GM18870 (cell line): ENCODE results near the gene LRP5.

Source experiments
- ATAC-seq: cut with Tn5 transposase; IDR thresholded peaks from one replicate; pipeline ENCODE4 v1.9.1; 2021; ENCODE audit warnings: moderate library complexity; ENCODE audit not compliant: unreplicated experiment

Gene LRP5

DNA sequence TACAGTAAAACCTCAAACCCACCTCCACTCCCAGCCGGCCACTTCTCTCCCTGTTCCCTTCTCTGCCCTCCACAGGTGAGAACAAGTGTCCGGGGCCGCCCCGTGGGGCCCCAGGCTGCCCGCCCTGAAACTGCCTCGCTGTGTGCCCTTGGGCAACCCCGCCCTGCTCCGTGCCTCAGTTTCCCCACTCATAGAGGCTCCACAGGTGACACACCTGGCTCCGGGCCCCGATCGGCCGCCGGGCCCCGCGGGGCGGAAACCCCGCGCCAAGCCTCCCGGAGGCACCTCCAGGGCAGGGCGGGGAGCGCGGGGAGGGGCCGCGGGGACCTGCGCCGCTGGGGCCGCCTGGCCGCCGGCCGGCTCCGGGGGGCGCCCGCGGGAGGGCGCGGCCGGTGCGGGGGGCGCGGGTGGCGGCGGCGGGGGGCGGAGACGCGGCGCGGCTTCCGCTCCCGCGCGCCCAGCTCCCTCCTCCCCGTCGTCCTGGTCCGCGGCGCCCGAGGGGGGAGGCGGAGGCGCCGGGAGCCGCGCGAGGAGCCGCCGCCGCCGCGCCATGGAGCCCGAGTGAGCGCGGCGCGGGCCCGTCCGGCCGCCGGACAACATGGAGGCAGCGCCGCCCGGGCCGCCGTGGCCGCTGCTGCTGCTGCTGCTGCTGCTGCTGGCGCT, at the start of gene LRP5:
LRP5 (plus strand) TSS at position 475 of the 663 bp plus-strand sequence; CDS start at position 599, 124 bp downstream.
- no peak for ATAC-seq

DNA sequence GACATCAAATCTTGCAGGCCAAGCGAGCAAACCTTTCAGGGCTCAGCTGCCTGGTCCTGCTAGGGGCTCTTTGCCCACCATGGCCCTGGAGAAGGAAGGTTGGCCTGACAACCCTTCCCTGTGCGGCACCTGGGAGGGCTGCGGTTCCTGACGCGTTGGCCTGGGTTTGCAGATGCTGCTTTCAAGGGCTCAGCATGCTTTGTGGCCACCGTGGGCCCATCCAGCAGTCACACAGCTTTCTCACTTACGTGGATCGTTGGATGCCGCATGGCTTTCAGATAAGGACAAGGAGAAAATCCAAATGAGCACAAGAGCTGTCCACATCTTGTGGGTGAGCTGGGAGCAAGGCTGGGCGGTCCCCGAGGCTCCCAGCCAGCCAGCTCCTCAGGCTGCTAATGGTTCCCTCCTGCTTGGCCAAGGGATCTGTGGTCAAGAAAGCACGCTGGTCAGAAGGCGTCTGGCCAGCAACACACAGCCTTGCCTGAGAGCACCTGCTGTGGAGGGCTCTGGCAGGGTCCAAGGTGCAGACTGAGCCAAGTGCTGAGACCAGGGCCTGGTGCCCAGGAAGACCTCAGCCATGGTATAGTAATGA, 48.9 kb upstream of the LRP5 start:
- no peak for ATAC-seq

DNA sequence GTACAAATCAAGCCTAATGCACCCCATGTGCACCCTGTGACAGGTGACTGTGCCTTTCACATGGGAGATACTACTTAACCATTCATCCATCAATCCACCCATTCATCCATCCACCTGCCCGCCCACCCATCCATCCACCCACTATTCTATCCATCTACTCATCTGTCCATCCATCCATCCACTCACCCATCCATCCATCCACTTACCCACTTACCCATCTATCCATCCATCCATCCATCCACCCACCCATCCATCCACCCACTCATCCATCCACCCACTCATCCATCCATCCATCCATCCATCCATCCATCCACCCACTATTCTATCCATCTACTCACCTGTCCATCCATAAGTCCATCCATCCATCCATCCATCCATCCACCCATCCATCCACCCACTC, 48.1 kb upstream of the LRP5 start:
- no peak for ATAC-seq

DNA sequence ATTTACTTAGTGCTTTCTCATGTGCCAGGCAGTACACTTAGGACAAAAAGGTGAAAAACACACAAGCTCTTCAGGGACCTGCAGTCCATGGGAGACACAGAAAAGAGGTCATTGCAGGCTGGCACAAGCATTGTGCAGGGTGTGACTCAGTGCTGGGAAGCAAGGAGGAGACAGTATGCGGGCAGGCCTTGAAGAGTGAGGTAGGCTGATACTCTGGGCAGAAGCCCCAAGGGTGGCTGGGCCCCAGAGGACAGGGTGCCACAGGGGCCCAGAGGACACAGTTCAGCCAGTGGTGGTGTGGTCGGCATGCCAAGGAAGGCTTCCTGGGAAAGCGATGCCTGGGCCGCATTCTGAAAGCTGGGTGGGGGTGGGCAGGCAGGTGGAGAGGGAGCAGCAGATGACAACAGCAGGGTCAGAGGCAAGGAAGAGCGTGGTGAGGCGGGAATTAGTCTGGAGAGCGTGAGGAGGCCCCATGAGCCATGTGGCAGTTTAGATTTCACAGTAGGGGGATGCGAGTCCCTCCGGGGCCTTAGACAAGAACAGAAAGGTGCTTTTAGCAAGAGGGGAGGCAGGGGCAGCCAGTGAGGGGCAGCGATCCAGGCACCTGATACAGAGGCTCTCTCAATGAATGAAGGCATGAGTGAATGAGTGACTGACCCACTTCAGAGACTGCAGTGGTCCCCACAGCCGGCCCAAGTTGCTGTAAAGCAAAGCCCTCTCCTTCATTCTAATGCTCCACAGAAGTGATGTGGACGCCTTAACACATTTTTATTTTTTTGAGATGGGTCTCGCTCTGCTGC, 47.5 kb upstream of the LRP5 start:
- ATAC-seq, result no peak

DNA sequence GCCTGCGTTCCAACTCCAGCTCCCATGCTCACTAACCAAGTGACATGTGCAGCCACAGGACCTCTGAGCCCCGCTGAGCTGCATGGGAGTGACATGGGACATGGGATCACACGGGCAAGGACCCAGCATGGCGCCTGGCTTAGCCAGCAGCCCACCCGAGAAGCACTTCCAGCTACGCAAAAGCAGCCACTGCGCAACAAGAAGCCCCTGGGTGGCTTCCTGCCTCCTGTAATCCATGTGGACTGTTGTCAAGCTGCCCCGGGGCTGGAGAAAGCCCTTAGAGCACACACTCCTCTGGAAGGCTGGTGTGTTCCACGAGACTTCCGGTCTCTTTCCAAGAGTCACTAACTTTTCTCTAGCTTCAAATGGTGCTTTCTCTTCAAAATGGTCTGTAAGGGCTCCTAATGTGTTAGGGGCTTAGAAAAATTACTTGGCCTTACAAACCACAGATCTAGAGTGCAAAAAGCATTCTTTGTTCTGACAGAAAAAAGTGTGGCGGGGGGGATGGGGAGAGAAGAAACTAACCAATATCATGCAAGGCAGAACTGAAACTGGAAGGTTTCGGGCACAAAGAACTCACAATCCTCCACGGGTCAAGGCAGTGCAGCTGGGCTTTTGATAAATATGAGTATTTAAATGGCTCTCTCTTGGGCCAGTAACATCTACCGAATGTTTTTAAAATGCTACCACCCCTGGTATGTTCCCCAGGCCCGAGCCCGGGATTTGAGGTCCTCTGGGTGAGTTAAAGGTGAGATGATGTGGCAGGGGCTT, 46.1 kb upstream of the LRP5 start:
- ATAC-seq, result no peak

DNA sequence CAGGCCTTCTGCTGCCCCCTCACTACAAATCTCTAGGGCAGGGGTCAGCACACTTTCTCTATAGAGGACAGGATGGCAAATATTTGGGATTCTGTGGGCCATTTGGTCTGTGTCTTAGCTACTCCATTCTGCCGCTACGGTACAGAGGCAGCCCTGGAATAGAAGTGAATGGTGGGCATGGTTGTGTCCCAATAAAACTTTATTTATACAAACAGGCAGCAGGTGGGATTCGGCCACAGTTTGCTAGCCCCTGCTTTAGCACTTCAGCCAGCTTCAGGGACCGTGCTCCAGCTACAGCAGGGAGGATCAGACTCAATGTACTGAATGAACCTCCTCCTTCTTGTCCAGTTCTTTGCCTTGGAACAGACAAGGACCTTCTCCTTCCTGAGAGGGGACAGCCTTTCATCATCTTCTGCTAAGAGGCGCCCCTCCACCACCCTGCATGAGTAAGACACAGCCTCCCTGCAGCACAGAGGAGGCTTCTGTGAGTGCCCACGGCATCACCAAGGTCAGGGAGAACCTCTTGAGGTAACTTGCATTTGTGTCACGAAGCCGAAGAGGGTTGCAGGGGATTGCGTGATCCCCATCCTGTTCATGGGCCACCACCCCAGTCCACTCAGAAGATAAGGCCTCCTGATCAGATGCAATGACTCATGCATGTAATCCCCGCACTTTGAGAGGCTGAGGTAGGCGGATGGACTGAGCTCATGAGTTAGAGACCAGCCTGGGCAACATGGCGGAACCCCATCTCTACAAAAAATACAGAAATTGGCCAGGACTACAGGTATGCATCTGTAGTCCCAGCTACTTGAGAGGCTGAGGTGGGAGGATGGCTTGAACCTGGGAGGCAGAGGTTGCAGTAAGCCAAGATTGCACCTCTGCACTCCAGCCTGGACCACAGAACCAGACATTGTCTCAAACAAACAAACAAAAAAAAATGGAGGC, 45.2 kb upstream of the LRP5 start:
- ATAC-seq, result no peak

DNA sequence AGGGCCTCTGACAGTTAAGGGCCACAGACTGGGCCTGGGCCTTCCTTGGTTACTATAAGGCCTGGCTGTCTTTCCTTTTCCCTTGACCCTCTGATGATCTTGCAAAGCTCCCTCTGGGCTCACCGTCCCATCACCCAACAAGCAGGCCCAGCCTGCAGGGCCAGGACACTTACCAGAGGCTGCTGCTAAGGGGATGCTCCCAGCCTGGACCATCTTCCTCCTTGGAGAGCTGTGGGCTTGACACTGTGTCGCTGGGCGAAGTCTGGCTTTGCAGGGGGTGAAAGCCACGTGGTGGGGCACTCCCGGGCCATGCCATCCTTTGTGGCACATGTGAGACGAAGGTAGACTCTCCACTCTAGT, 44.5 kb upstream of the LRP5 start:
- no peak for ATAC-seq

DNA sequence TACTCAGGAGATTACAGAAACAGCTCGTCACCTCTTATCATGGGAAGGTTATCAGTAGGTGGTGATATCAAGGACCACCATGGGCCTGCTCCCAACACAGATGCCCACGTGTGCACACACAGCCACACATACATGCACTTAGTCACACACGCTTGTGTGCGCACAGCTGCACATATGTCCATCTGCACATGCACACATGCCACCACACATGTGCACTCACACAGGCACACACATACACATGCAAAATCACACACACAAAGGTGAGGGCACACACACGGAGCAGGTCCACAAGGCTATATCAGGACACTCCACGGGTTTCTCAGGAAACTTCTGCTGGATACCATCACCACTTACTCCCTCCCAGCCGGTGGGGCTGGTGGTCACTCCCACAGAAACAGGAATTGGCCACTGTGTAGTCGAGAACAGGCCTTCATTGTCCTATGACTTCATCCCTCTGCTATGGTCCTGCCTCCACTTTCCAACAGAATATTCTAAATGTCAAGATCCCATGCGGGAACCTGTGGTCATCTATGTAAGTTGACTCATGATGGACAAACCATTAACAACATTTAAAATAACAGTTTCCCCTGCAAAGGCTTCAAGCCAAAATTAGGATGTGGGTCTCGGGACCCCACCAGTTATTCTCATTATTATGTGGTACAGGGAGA, 42.8 kb upstream of the LRP5 start:
- ATAC-seq, result no peak

DNA sequence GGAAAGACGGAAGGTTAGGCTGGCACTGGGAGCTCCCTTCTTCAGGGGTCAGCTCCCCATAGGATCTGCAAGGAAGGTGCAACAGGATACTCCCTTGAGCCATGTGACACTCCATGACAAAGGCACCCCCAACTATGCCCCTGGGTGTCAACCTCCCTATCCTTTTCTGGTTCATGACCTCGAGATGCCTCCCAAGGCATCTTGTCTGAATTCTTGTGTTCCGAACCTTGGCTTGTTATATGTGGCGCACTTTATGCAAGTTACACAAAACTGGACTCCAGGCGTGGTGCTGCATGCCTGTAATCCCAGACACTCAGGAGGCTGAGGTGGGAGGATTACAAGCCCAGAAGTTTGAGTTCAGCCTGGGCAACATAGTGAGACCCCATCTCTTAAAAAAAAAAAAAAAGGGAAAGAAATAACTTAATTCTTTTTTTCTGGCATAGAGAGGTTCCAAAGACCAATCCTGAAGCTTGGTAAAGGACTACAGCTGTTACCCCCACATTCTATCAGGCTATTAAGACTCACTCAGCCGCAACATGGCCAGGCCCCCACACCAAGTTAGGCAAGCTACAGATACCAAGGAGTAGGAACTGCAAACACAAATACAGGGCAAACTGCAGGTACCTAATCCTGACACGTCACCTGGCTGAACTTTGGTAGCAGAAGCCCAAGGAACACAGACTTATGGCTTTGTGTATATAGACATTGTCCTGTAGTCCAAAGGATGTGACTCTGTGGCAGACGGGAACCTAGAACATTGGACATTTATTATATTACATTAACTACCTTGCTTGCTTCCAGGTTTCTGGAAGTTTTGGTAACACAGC, 42.0 kb upstream of the LRP5 start:
- no peak for ATAC-seq

DNA sequence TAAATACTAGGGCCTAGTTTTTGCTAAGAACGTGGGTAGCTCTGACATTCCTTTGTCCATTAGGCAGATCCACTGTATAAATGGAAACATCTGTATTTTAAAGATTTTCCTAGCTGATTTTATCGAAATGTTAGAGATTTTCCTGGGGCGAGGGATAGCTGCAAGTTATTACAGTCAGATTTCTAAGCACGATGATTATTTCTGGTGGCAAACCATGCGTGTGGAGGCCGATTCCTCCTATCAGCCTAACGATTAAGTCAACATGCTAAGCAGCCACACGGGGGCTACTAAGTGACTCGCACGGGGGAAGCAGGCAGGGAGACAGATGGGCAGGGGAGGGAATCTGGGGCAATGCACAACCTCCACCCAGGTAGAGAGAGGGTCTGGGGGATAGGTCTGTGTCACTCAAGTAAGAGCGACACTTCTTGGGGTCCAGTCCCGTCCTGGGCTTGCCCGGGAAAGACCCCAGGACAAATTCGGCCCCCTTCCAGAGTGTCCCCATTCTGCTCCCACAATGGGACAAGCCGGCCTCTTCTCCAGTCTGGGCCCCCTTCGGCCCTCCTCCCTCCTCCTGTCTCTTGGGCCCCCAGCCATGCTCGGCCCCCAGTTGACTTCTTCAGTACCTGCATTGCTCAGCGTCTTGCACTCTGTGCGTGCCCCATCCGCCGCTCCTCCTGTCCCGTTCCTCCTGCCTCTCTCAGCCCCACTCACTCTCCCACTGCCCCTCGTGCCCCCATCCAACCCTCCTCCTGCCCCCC, 41.2 kb upstream of the LRP5 start:
- no peak for ATAC-seq

DNA sequence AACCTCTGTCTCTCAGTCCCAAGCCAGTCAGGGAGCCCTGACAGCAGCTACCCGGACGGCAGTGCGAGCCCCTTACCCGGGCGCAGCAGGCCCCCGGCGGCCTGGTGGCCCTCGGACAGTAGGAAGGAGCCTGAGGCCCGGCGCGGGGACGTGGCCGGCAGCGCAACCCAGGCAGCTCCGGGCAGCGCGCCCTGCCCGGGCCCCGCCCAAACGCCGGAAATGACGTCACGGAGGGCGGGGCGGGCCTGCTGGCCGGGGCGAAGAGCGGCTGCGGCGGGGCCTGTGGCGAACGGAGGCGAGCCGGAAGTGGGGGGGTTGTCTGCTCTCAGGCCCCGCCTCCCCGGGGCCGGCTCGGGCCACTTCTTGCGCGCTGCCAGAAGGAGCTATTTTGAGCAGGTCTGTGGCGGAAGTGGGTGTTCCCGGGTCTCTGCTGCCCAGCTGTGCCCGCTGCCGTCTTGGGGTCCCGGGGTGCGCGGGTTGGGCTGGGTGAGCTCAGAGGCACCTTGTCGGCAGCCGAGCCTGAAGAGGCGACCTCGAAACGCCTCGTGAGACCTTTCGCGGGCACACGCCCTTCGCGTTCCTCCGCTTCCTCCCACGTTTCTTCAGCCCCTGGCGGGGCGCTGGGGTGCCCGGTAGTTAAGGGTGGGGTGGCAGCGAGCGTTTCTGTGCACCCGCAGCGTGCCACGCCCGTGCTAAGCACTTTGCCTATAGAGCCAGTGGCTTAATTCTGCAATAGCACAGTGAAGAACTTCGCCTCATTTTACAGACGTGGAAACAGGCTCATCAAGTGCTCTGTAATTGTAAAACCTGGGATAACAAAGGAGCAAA, 40.4 kb upstream of the LRP5 start, which contains the start of gene C11orf24:
C11orf24 (minus strand) TSS at position 193 of the 828 bp plus-strand sequence. CDS start 8,206 bp downstream, outside the sequence.
- peak; percentile 55 for ATAC-seq

DNA sequence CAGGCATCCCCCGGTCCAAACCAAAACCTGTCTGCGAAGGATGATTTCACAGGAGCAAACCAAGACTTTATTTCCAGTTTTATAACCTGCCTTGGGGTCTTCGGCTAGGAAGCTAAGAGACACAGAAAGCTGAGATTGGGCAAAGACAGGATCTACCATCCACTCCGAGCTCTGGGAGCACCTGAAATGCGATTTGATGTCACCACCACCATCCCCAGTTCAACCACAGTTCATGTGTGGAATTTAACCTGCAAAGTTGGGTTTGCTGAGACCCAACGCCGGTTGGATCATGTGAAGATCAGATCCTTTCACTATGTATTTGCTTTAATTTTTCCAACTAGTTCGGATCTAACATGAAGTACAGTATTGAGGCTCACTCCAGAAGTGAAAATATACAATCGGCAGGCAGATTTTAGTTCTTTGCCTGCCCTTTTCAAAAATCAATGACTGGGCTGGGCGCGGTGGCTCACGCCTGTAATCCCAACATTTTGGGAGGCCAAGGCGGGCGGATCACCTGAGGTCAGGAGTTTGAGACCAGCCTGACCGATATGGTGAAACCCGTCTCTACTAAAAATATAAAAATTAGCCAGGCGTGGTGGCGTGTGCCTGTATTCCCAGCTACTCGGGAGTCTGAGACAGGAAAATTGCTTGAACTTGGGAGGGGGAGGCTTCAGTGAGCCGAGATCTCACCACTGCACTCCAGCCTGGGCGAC, 39.2 kb upstream of the LRP5 start:
- ATAC-seq, result no peak

DNA sequence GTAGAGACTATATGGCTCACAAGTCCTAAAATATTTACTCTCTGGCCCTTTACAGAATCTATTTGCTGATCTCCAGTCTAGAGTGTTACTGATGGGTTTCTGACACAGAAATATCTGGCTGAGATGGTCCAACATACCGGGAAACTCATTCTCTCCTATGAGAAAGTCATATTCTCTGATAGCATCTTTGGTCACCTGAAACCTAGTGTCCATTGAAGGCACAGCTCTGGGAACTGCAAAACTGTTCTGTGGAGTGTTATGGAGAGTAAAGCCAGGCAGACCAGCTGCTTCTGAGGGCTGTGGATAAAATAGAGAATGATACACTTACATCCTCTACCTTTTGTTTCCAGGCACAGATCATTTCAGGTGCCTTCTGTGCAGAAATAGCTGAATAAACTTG, 38.1 kb upstream of the LRP5 start:
- no peak for ATAC-seq

DNA sequence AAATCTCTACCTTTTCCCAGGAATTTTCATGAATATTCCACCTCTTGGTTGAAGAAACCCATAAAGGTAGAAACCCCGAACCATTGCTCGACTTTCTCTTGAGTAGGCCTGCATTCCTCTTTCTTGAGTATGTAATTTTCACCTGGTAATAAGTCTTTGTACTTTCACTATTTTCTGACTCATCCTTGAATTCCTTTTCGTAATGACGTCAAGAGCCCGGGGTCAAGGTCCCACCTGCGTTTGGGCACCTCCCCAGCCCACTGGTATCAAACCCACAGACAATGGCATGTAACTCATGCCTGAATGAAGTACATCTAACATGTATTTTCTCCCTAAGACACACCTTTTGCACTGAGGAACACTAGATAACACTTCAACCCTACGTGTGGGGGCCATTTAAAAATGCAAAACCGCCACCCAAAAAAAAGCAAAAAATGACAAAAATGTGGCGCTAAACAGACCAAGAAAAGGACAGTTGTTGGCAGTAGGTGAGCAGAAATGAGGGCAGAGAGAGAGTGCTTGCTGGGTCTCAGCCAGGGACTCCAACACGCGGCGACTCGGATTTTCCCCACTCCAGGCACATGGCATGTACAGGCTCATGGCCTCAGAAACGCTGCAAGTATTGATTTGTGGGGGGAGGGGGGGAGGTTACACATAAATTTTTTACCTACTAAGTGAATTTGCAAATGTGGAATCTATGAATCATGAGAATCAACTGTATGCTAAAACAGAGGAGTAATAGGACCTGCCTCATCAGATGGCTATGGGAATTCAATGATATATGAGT, 36.5 kb upstream of the LRP5 start:
- no peak for ATAC-seq

DNA sequence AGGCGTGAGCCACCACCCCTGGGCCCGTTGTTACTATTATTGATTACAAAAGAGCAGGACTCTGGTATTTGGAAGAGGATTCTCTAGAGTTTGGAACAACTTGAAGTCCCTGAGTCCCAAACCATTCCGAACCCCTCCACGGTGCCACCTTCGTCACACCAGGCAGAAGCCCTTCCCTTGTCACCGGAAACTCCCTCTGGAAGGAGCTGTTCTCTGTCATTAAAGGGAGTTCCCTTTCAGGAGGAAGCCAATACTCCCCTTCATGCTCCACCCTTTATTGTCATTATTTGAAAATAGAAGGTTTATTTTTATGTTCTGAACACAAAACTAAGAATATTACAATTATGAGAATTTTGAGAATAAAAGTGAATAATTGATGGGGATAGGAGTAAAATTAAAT, 35.5 kb upstream of the LRP5 start:
- no peak for ATAC-seq

DNA sequence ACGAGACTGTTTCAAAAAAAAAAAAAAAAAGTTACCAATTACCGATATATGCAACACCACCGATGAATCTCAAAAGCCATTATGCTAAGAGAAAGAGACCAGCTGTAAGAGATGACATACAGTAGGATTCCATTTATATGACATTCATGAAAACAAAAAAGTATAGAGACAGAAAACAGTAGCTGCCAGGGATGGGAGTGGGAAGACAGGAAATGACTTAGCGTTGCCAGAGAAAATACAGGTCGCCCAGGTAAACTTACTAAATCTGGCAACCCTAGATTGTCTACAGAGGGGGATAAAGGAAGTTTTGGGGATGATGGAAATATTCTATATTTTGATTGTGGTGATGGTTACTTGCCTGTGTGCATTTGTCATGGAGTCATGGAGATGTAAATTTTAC, 32.7 kb upstream of the LRP5 start:
- ATAC-seq, result no peak
